T47D (cell line): ENCODE data around the gene RND1.

Experiments
- DNase-seq, 2 experiments: peaks; one replicate each; pipeline versions ENCODE4 v3.0.0 to v3.0.0-alpha.2; 2011 to 2012; ENCODE audit warnings: low read depth in 1 of 2, low spot score in 1 of 2
- JUND ChIP-seq: IDR thresholded peaks from 2 replicates; pipeline ENCODE4 v1.6.1; 2012; ENCODE audit warnings: low read depth
- in situ Hi-C: cut with HindIII; loops from 2 replicates; pipeline ENCODE4 v1.10.0; 2016; ENCODE audit warnings: low sequenced_read_pairs, low pct_unique_long_range_greater_than_20kb

RND1 gene

GRCh38 chr12:48828841-48829575 is 36.7 kb downstream of the RND1 start:
- in situ Hi-C loops: no loop called here
- TF ChIP-seq JUND: no peak
- no peak for DNase-seq

- in situ Hi-C loops: no loop called here
- TF ChIP-seq JUND: no peak
- no peak for DNase-seq
These were observed 37.4 kb downstream of the RND1 start for GRCh38 chr12:48828293-48828692.

GRCh38 chr12:48827513-48828096 is 38.1 kb downstream of the RND1 start:
- TF ChIP-seq JUND: no peak
- DNase-seq: no peak
- in situ Hi-C loops: no loop called here

- in situ Hi-C loops: no loop called here
- no peak for TF ChIP-seq JUND
- no peak for DNase-seq
These were observed 38.6 kb downstream of the RND1 start for GRCh38 chr12:48827026-48827425.

- DNase-seq: peak in 1 of 2 experiments; percentile 38
- in situ Hi-C loops: no loop called here
- no peak for TF ChIP-seq JUND
These were observed 39.3 kb downstream of the RND1 start for GRCh38 chr12:48826209-48826855.

GRCh38 chr12:48824905-48825304 is 40.8 kb downstream of the RND1 start:
- TF ChIP-seq JUND: no peak
- in situ Hi-C loops: no loop called here
- no peak for DNase-seq

GRCh38 chr12:48824112-48824511 is 41.6 kb downstream of the RND1 start:
- no peak for TF ChIP-seq JUND
- in situ Hi-C loops: no loop called here
- no peak for DNase-seq

GRCh38 chr12:48823281-48823680 is 42.4 kb downstream of the RND1 start:
- no peak for TF ChIP-seq JUND
- DNase-seq: no peak
- in situ Hi-C loops: no loop called here

- in situ Hi-C loops: no loop called here
- no peak for TF ChIP-seq JUND
- DNase-seq: no peak
These were observed 43.0 kb downstream of the RND1 start for GRCh38 chr12:48822711-48823110.

- no peak for DNase-seq
- in situ Hi-C loops: no loop called here
- no peak for TF ChIP-seq JUND
These were observed 43.5 kb downstream of the RND1 start for GRCh38 chr12:48822139-48822538.

- no peak for TF ChIP-seq JUND
- in situ Hi-C loops: no loop called here
- no peak for DNase-seq
These were observed 45.5 kb downstream of the RND1 start for GRCh38 chr12:48819986-48820725.

GRCh38 chr12:48818831-48819590 is 46.7 kb downstream of the RND1 start:
- no peak for TF ChIP-seq JUND
- peak in 1 of 2 experiments; percentile 43 for DNase-seq
- in situ Hi-C loops: no loop called here
